HepG2 (cell line): ENCODE measurements around the gene PTPRE. TPM values are rescaled to one million over a fixed set of nuclear protein-coding genes. Genes with fewer than 3 reads are reported as not detected.

Source experiments
- CAMTA2 ChIP-seq: sonication (generic); formaldehyde crosslinking; IDR thresholded peaks from 2 replicates; pipeline ENCODE4 v1.4.0; 2020; ENCODE audit warnings: mild to moderate bottlenecking, missing genetic modification reagents, borderline replicate concordance
- ELF1 ChIP-seq: sonication (generic); formaldehyde crosslinking; IDR thresholded peaks from 2 replicates; pipeline ENCODE4 v1.4.0; 2020; ENCODE audit warnings: missing genetic modification reagents
- HNF4G ChIP-seq, 2 experiments: sonication (generic) in 1 of 2; formaldehyde crosslinking in 1 of 2; IDR thresholded peaks; 2 replicates each; pipeline versions ENCODE4 v1.4.0 to v1.6.1; 2011 to 2020; ENCODE audit warnings: borderline replicate concordance in 2 of 2, low read depth in 2 of 2, mild to moderate bottlenecking in 2 of 2, low read length in 1 of 2, missing genetic modification reagents in 1 of 2, moderate library complexity in 1 of 2
- HNRNPH1 ChIP-seq: fragments of 200-400 bp; formaldehyde crosslinking; optimal IDR thresholded peaks from 2 replicates; pipeline ENCODE3; 2017; ENCODE audit warnings: mild to moderate bottlenecking, low read depth, low read length
- NR2F1 ChIP-seq, 2 experiments: fragments of 450-650 bp in 1 of 2; formaldehyde crosslinking in 1 of 2; IDR thresholded peaks; 2 replicates each; pipeline versions ENCODE4 v1.5.0 to v1.6.1; 2016 to 2020; ENCODE audit warnings: mild to moderate bottlenecking in 1 of 2, missing compliant biosample characterization in 1 of 2, missing genetic modification reagents in 1 of 2, moderate library complexity in 1 of 2
- SMARCE1 ChIP-seq: fragments of 450-650 bp; IDR thresholded peaks from 2 replicates; pipeline ENCODE4 v1.6.1; 2017; ENCODE audit warnings: borderline replicate concordance
- SP4 ChIP-seq: sonication (generic); formaldehyde crosslinking; IDR thresholded peaks from 2 replicates; pipeline ENCODE4 v1.8.1; 2023; ENCODE audit warnings: mild to moderate bottlenecking, missing genetic modification reagents
- SRF ChIP-seq: IDR thresholded peaks from 2 replicates; pipeline ENCODE4 v1.6.1; 2011; ENCODE audit warnings: mild to moderate bottlenecking, low read depth, low read length, moderate library complexity
- ZFP36L1 ChIP-seq: sonication (generic); formaldehyde crosslinking; IDR thresholded peaks from 2 replicates; pipeline ENCODE4 v1.8.0; 2022; ENCODE audit warnings: mild to moderate bottlenecking, missing genetic modification reagents, moderate library complexity
- ZNF749 ChIP-seq: sonication (generic); formaldehyde crosslinking; IDR thresholded peaks from 2 replicates; pipeline ENCODE4 v1.8.0; 2022; ENCODE audit warnings: mild to moderate bottlenecking, missing genetic modification reagents, moderate library complexity, borderline replicate concordance
- polyA plus RNA-seq, 8 experiments: library from polyadenylated mRNA; depleted of rRNA in 3 of 8; stranded (reverse) in 7 of 8; unstranded in 1 of 8; fragments of >200 nt; fragmentation: Illumina TruSeq in 4 of 8; extraction: Trizol in 4 of 8; gene quantifications; 2 replicates each; pipeline versions ENCODE4 v1.2.1 to v1.2.3, GENCODE V29; 2011 to 2016; ENCODE audit warnings: low read depth in 4 of 8, missing spikeins in 1 of 8, mixed read lengths in 1 of 8; ENCODE audit not compliant: insufficient read depth in 1 of 8
- total RNA-seq, 5 experiments: library from RNA; depleted of rRNA; stranded (reverse); fragments of >200 nt; fragmentation: Illumina TruSeq; extraction: Trizol; gene quantifications; 2 replicates each; pipeline ENCODE4 v1.2.3, GENCODE V29; 2016; ENCODE audit warnings: low read depth in 1 of 5
- TF ChIP-seq, protein P1 (sequence below): sonication (generic); formaldehyde crosslinking; IDR thresholded peaks from 2 replicates; pipeline ENCODE4 v1.4.0; 2020; ENCODE audit warnings: missing genetic modification reagents
- TF ChIP-seq, protein P2 (sequence below): sonication (generic); formaldehyde crosslinking; IDR thresholded peaks from 2 replicates; pipeline ENCODE4 v1.4.0; 2020; ENCODE audit warnings: missing genetic modification reagents, mild to moderate bottlenecking, borderline replicate concordance
- TF ChIP-seq, protein P3 (sequence below): sonication (generic); formaldehyde crosslinking; IDR thresholded peaks from 2 replicates; pipeline ENCODE4 v1.4.0; 2020; ENCODE audit warnings: mild to moderate bottlenecking, missing genetic modification reagents
- TF ChIP-seq, protein P4 (sequence below): sonication (generic); formaldehyde crosslinking; IDR thresholded peaks from 2 replicates; pipeline ENCODE4 v1.4.0; 2020; ENCODE audit warnings: missing genetic modification reagents
- TF ChIP-seq, protein P5 (sequence below), 2 experiments: fragments of 450-650 bp in 1 of 2; sonication (generic) in 1 of 2; formaldehyde crosslinking; IDR thresholded peaks; 2 replicates each; pipeline versions ENCODE4 v1.5.0 to v1.8.0; 2020 to 2022; ENCODE audit warnings: mild to moderate bottlenecking in 1 of 2, missing genetic modification reagents in 1 of 2

PTPRE gene
- total and polyA plus RNA-seq, 2 of the 13 experiments (the other 11 are each of a cell fraction or from before 2014, with no cell fraction given) = 0.01 to 0.02 TPM

DNA sequence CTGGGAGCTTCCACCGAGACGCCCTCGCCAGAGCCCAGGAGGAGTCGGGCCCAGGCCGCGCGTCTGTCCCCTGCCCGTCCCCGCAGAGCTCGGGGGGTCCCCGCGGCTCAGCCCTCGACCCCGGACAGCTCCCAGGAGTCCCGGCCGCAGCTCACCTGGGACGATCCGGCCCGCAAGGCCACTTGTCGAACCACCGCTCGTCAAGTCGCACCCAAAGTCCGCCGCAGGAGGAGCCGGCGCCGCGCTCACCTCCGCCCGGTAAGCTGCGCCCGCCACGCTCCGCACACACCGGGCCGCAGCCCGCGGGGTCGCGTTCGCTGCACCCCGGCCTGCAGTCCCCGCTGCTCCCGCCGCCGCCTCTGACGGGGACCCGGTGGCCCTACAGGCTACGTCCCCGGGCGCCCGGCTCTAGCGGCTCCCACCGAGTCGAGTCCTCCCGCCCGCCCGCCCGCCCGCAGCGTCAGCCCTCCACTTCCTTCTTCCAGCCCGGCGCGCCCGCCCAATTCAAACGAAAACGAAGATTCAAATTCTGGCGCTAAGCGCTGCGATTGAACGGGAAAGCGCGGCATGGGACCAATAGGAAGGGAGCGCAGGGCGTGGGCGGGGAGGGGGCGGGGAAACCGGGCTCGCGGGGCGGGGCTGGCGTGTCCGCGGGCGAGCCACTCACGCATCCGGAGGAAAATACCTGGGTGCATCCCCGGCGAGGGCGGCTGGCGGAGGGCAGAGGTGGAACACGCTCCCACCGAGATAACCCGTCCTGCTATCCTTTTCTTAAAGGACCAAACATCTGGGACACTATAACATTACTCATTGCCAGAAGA is 219.3 kb downstream of the PTPRE start, which contains the start of gene MKI67 (continued):
- TF ChIP-seq, protein P1, sequence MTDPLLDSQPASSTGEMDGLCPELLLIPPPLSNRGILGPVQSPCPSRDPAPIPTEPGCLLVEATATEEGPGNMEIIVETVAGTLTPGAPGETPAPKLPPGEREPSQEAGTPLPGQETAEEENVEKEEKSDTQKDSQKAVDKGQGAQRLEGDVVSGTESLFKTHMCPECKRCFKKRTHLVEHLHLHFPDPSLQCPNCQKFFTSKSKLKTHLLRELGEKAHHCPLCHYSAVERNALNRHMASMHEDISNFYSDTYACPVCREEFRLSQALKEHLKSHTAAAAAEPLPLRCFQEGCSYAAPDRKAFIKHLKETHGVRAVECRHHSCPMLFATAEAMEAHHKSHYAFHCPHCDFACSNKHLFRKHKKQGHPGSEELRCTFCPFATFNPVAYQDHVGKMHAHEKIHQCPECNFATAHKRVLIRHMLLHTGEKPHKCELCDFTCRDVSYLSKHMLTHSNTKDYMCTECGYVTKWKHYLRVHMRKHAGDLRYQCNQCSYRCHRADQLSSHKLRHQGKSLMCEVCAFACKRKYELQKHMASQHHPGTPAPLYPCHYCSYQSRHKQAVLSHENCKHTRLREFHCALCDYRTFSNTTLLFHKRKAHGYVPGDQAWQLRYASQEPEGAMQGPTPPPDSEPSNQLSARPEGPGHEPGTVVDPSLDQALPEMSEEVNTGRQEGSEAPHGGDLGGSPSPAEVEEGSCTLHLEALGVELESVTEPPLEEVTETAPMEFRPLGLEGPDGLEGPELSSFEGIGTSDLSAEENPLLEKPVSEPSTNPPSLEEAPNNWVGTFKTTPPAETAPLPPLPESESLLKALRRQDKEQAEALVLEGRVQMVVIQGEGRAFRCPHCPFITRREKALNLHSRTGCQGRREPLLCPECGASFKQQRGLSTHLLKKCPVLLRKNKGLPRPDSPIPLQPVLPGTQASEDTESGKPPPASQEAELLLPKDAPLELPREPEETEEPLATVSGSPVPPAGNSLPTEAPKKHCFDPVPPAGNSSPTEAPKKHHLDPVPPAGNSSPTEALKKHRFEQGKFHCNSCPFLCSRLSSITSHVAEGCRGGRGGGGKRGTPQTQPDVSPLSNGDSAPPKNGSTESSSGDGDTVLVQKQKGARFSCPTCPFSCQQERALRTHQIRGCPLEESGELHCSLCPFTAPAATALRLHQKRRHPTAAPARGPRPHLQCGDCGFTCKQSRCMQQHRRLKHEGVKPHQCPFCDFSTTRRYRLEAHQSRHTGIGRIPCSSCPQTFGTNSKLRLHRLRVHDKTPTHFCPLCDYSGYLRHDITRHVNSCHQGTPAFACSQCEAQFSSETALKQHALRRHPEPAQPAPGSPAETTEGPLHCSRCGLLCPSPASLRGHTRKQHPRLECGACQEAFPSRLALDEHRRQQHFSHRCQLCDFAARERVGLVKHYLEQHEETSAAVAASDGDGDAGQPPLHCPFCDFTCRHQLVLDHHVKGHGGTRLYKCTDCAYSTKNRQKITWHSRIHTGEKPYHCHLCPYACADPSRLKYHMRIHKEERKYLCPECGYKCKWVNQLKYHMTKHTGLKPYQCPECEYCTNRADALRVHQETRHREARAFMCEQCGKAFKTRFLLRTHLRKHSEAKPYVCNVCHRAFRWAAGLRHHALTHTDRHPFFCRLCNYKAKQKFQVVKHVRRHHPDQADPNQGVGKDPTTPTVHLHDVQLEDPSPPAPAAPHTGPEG = peak; percentile 93
- peak; percentile 65; the same call in 1 of the 2 replicates for TF ChIP-seq SP4 (CRISPR knock-in tag)
- no peak for TF ChIP-seq HNRNPH1
- no peak for TF ChIP-seq SMARCE1
- no peak for TF ChIP-seq NR2F1 (CRISPR knock-in tag; IDR thresholded peaks at IDR 0.05)
- TF ChIP-seq HNF4G (IDR thresholded peaks at IDR 0.05; ENCODE audit: borderline replicate concordance, low read depth, low read length) = no peak
- TF ChIP-seq HNF4G (CRISPR knock-in tag; IDR thresholded peaks at IDR 0.05; ENCODE audit: borderline replicate concordance, low read depth) = no peak
- TF ChIP-seq, protein P2, sequence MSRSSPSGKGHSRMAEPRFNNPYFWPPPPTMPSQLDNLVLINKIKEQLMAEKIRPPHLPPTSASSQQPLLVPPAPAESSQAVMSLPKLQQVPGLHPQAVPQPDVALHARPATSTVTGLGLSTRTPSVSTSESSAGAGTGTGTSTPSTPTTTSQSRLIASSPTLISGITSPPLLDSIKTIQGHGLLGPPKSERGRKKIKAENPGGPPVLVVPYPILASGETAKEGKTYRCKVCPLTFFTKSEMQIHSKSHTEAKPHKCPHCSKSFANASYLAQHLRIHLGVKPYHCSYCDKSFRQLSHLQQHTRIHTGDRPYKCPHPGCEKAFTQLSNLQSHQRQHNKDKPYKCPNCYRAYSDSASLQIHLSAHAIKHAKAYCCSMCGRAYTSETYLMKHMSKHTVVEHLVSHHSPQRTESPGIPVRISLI (CRISPR knock-in tag) = no peak
- TF ChIP-seq ZFP36L1 (CRISPR knock-in tag) = peak; percentile 93
- TF ChIP-seq, protein P3, sequence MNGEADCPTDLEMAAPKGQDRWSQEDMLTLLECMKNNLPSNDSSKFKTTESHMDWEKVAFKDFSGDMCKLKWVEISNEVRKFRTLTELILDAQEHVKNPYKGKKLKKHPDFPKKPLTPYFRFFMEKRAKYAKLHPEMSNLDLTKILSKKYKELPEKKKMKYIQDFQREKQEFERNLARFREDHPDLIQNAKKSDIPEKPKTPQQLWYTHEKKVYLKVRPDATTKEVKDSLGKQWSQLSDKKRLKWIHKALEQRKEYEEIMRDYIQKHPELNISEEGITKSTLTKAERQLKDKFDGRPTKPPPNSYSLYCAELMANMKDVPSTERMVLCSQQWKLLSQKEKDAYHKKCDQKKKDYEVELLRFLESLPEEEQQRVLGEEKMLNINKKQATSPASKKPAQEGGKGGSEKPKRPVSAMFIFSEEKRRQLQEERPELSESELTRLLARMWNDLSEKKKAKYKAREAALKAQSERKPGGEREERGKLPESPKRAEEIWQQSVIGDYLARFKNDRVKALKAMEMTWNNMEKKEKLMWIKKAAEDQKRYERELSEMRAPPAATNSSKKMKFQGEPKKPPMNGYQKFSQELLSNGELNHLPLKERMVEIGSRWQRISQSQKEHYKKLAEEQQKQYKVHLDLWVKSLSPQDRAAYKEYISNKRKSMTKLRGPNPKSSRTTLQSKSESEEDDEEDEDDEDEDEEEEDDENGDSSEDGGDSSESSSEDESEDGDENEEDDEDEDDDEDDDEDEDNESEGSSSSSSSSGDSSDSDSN (CRISPR knock-in tag) = peak; percentile 32; the same call in 1 of the 2 replicates
- TF ChIP-seq, protein P4, sequence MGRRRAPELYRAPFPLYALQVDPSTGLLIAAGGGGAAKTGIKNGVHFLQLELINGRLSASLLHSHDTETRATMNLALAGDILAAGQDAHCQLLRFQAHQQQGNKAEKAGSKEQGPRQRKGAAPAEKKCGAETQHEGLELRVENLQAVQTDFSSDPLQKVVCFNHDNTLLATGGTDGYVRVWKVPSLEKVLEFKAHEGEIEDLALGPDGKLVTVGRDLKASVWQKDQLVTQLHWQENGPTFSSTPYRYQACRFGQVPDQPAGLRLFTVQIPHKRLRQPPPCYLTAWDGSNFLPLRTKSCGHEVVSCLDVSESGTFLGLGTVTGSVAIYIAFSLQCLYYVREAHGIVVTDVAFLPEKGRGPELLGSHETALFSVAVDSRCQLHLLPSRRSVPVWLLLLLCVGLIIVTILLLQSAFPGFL (CRISPR knock-in tag) = no peak
- TF ChIP-seq CAMTA2 (CRISPR knock-in tag) = no peak
- TF ChIP-seq, protein P5, sequence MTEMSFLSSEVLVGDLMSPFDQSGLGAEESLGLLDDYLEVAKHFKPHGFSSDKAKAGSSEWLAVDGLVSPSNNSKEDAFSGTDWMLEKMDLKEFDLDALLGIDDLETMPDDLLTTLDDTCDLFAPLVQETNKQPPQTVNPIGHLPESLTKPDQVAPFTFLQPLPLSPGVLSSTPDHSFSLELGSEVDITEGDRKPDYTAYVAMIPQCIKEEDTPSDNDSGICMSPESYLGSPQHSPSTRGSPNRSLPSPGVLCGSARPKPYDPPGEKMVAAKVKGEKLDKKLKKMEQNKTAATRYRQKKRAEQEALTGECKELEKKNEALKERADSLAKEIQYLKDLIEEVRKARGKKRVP (CRISPR knock-in tag; IDR thresholded peaks at IDR 0.05) = 0 out of 4 replicates have a peak, but pooled peaks of 1 of the 2 experiments have one; percentile 45
- peak; percentile 33; the same call in 1 of the 2 replicates for TF ChIP-seq ELF1 (CRISPR knock-in tag)
- no peak for TF ChIP-seq SRF
- TF ChIP-seq ZNF749 (CRISPR knock-in tag) = peak; percentile 80
